ENCODE measurements around the gene EPB41L1. TPM values are rescaled to one million over a fixed set of nuclear protein-coding genes. Genes with fewer than 3 reads are reported as not detected.

EPB41L1 gene
- polyA plus RNA-seq, 1 donor from 2014 or later, result 0.83 TPM

DNA sequence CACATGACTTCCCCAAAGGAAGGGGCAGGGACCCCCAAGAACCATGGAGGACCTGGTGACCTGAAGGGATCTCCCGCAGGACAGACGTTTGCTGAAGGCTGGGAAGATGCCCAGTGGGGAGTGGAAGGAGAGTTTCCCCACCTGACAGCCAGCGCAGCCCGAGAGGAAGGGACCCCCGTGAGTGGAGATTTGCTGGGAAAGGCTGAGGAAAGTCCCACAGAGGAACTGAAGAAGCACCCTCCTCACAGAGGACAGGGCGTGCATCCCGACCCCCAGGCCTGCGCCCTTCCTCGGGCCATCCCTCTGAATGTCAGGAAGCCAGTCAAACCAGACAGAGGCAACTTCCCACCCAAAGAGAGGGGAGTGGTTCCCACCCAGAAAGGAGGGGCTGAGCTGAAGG, 52.1 kb downstream of the EPB41L1 start:
- Mint-ChIP-seq H3K4me3 (peak overlapping the region in 1 of 4 donors; percentile 68), H3K4me1 (peaks cover 4 to 6% (median 4%) of the 10 kb centered on the region in 3 donors), H3K27me3 (peaks cover 17% of the 10 kb centered on the region), H3K9me3 (no peaks in the 10 kb centered on the region), H3K36me3 (no peaks in the 10 kb centered on the region), H3K27ac (no peak overlapping the region)

DNA sequence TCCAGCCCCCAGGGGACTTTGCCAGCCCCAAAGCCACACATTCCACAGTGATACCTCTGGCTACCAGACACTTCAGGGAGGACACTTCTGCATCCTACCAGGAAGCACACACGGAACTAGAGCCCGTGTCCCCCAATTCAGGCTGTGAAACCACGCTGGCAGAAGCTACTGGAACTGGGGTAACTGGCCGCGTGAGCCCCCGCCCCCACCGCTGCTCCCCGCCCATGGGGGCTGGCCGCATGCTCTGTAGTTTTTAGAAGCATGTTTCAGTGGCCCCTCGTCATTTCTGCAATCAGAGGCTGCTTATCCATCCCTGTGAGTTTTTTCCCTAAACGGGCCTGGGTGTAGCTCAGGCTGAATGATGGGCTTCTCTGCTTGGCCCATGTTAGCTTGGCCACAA, 53.1 kb downstream of the EPB41L1 start:
- H3K27me3 Mint-ChIP-seq, result peaks cover 17% of the 10 kb centered on the region
- H3K4me3 Mint-ChIP-seq, result no peak overlapping the region
- peaks cover 4 to 6% (median 4%) of the 10 kb centered on the region in 3 donors for H3K4me1 Mint-ChIP-seq
- H3K27ac Mint-ChIP-seq, result no peak overlapping the region
- H3K36me3 Mint-ChIP-seq, result no peaks in the 10 kb centered on the region
- no peaks in the 10 kb centered on the region for H3K9me3 Mint-ChIP-seq

DNA sequence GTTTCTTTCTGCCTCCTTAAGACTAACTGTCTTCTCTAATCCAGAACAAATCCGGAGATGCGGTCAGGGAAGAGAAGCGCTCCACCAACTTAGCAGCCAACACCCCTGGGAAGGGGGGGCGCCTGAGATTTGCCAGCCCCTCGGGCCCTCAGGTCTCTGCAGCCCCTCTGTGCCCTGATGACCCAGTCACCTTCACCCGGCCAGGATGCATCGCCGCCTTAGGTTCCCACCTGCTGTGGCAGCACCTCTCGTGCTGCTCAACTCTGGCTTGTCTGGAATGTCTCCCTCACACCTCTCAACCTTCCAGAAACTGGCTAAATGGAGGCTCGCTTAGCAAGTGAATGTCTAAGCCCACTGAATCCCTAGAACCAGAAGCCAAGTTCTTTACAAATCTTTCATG, 53.7 kb downstream of the EPB41L1 start:
- no peaks in the 10 kb centered on the region for H3K9me3 Mint-ChIP-seq
- no peak overlapping the region for H3K27ac Mint-ChIP-seq
- no peaks in the 10 kb centered on the region for H3K36me3 Mint-ChIP-seq
- H3K4me3 Mint-ChIP-seq, result no peak overlapping the region
- H3K4me1 Mint-ChIP-seq, result peaks cover under 1 to 1% (median under 1%) of the 10 kb centered on the region in 3 donors
- H3K27me3 Mint-ChIP-seq, result peaks cover 13% of the 10 kb centered on the region

DNA sequence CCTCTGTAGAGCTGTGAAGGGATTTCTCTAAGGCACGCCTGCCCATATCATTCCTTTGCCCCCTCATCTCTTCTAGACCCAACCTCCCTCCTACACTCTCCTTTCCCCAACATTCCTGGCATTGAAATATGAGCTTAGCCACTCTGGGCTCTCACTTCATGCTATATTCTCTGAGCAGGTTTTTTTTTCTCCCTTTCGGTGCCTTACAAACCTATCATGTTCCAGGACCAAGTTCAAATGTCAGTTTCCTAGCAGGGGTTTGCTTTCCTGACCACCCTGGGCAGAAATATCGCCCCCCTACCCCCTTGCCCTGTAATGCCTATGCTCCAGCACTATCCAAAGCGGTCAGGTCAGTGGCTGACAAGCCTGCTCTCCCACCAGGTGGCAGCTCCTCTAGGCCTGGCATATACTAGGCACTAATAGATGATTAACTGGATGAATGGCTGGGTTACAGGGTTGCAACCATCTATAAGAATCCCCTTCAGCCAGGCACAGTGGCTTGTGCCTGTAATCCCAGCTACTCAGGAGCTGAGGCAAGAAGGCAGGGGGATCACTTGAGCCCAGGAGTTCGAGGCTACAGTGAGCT, 56.0 kb downstream of the EPB41L1 start:
- H3K36me3 Mint-ChIP-seq, result no peaks in the 10 kb centered on the region
- H3K4me3 Mint-ChIP-seq, result no peak overlapping the region
- H3K9me3 Mint-ChIP-seq, result no peaks in the 10 kb centered on the region
- H3K27me3 Mint-ChIP-seq, result peaks cover 8% of the 10 kb centered on the region
- no peaks in the 10 kb centered on the region for H3K4me1 Mint-ChIP-seq
- H3K27ac Mint-ChIP-seq, result no peak overlapping the region

DNA sequence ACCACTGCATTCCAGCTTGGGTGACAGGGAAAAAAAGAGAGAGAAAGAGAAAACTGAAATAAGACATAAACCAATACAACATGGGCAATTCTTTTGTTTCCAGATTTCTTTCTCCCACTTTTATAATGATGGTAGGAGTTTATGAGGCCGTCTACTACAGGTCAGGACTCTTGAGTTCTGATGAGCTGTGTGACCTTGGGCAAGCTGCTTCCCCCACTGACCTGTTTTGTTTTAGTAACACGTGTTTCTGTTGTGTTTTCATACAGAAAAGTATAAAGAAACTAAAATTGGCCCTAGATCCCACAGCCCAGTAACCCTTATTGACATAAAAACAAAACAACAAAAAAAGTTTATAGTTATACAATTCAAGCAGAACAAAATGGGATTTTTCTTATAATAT, 58.8 kb downstream of the EPB41L1 start:
- H3K27ac Mint-ChIP-seq, result no peak overlapping the region
- no peaks in the 10 kb centered on the region for H3K36me3 Mint-ChIP-seq
- H3K27me3 Mint-ChIP-seq, result peaks cover 3% of the 10 kb centered on the region
- peaks cover 0 to 2% (median under 1%) of the 10 kb centered on the region in 3 donors for H3K4me1 Mint-ChIP-seq
- H3K4me3 Mint-ChIP-seq, result no peak overlapping the region
- no peaks in the 10 kb centered on the region for H3K9me3 Mint-ChIP-seq

DNA sequence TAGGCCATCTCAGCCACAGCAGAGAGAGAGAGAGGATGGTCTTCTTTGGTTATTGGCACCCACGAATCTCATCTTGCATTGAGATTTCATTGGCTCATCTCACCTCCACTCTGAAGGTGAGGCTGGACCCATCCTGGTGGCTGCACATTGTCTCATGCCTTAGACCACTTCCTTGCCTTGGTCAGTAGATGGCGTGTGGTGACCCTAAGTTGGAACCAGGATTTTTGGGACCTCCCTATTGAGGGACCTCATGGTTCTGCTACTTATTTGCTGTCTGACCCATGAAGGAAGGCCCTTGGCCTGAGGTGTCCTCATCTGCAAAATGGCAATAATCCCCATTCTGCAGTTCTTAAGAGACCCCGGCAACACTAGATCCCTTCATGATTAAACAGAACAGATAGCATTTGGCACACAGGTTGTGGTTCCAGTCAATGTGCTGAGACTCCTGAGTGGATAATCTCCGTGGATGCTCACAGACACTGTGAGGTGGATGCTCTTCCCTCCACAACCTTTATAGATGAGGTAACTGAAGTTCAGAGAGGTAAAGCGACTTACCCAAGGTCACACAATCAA, 60.2 kb downstream of the EPB41L1 start:
- Mint-ChIP-seq H3K4me3 (no peak overlapping the region), H3K4me1 (peaks cover 0 to 2% (median 2%) of the 10 kb centered on the region in 3 donors), H3K9me3 (no peaks in the 10 kb centered on the region), H3K27me3 (no peaks in the 10 kb centered on the region), H3K27ac (peak overlapping the region in 1 of 3 donors; percentile 39), H3K36me3 (no peaks in the 10 kb centered on the region)

DNA sequence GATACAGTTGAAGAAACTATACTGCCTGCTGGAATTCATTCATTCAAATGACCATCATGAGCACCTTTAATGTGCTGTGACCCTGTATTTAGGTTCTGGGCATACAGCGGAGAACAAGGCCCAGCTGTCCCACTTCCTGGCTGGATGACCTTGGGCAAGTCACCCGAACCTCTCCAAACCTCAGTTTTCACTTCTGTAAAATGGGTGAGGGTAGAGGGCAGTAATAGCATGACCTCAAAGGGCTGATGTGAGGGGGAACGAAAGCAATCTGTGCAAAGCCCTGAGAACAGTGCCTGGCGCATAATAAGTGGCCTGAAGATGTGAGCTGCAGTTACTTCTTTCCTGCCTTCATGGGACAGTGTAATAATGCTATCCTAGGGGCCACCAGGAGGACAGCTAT, 61.2 kb downstream of the EPB41L1 start:
- peaks cover 0 to 2% (median 2%) of the 10 kb centered on the region in 3 donors for H3K4me1 Mint-ChIP-seq
- H3K27ac Mint-ChIP-seq, result peak overlapping the region in 1 of 3 donors; percentile 2
- H3K4me3 Mint-ChIP-seq, result no peak overlapping the region

DNA sequence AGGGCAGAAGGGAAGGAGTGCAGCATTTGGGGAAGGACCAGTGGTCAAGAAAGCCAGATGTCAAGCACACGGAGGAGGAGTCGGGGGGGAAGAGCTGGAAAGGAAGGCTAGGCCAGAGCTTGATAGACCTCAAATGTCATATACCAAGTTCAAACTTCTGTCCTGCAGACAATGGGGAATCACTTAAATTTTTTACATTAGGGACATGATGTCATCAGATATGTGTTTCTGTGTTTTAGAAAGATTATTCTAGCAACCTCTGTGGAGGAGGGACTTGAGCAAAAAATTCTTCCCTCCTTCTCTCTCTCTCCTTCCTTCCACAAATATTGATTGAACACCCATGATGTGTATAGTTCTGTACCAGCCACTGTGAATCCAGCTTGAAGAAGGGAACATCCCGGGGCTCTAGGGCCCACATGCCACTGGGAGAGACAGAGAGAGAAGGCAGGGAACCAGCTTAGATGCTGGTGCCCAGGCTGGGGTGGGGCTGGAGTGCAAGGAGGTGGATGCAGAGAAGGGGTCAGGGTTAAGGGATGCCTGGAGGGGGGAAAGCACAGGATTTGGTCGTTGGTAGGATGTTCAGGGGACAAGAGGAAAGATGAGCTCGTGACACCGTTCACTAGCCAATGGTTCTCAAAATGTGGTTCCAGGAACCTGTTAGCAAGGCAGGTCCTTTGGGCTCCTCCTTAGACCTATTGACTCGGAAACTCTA, 61.9 kb downstream of the EPB41L1 start:
- Mint-ChIP-seq H3K4me1 (peaks cover 0 to 2% (median 2%) of the 10 kb centered on the region in 3 donors), H3K4me3 (no peak overlapping the region), H3K27ac (no peak overlapping the region), H3K27me3 (no peaks in the 10 kb centered on the region), H3K36me3 (no peaks in the 10 kb centered on the region), H3K9me3 (no peaks in the 10 kb centered on the region)

More for the DNA sequence above, 61.2 kb downstream of the EPB41L1 start:
- H3K27me3 Mint-ChIP-seq, result no peaks in the 10 kb centered on the region
- no peaks in the 10 kb centered on the region for H3K36me3 Mint-ChIP-seq
- H3K9me3 Mint-ChIP-seq, result no peaks in the 10 kb centered on the region

DNA sequence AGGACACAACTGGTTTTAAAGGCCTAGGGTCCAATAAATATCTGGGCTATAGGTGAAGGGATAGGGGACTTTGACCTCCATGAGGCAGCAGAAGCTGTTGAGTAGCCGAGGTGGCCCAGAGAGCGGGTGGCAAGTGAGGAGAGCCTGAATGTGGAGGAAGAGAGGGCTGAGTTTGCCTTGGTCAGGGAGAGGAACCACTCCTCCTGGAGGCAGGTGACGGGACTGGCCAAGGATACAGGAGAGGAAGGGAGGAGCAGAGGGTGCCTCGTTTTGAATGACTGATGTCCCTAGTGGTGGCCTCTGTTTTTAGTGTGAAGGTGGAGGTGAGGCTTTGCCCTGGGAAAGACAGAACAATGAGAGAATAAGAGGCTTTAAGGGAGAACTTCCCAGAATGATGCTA, 62.7 kb downstream of the EPB41L1 start:
- H3K9me3 Mint-ChIP-seq, result no peaks in the 10 kb centered on the region
- H3K36me3 Mint-ChIP-seq, result no peaks in the 10 kb centered on the region
- H3K27ac Mint-ChIP-seq, result no peak overlapping the region
- peaks cover 0 to 2% (median 2%) of the 10 kb centered on the region in 3 donors for H3K4me1 Mint-ChIP-seq
- H3K4me3 Mint-ChIP-seq, result no peak overlapping the region
- no peaks in the 10 kb centered on the region for H3K27me3 Mint-ChIP-seq

DNA sequence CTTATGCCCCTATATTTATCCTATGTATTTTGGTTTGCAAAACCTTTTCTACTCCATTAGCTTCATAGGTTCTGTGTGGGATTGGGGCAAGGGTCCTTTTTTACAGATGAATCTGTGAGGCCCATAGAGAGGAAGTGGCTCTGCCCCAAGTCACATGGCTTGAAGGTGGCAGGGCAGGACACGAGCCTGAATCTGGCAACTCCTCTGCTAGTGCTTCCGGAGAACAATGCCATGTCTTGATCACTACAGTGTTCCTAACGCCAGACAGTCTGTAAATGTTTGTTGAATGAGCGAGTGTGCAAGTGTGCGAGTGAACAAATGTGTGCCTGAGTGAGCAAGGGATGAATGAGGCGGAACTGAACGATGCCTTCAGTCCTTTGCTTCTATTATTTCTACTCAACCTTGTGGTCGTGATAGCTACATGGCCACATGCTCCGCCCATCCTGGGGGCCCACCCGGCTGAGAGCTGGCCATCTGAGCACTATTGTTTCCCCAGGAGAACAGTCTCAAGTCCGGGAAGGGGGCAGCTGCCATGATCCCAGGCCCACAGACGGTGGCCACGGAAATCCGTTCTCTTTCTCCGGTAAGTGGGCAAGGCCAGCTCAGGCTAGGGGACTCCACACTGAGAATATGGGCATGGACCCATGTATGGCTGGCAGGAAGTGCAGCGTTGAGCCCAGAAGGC, 64.0 kb downstream of the EPB41L1 start:
- H3K9me3 Mint-ChIP-seq, result no peaks in the 10 kb centered on the region
- H3K36me3 Mint-ChIP-seq, result no peaks in the 10 kb centered on the region
- peaks cover 0 to 2% (median 2%) of the 10 kb centered on the region in 3 donors for H3K4me1 Mint-ChIP-seq
- H3K27ac Mint-ChIP-seq, result no peak overlapping the region
- no peak overlapping the region for H3K4me3 Mint-ChIP-seq
- H3K27me3 Mint-ChIP-seq, result no peaks in the 10 kb centered on the region

DNA sequence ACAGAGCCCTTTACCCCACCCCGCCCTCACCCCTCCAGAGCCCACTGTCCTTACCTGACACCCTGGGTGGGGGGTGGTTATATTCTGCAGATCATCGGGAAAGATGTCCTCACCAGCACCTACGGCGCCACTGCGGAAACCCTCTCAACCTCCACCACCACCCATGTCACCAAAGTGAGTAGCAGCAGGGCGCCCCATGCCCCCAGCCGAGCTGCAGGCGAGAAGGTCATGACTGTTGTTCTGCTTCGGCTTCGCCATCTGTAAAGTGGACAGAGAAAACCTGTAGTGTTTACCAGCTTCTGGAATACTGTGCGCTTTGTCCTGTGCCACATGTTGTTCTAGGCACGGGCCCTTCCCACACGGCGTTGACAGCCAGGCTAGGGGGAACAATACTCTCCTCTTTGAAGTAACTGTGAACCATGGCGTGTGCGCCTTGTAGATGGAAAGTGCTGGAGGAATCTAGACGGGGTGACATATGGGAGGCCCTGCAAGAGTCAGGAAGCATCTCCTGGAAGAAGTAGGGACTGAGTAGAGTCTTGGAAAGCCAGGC, 65.2 kb downstream of the EPB41L1 start:
- Mint-ChIP-seq H3K4me3 (no peak overlapping the region), H3K36me3 (no peaks in the 10 kb centered on the region), H3K9me3 (no peaks in the 10 kb centered on the region), H3K27ac (no peak overlapping the region), H3K4me1 (peaks cover 0 to 2% (median 2%) of the 10 kb centered on the region in 3 donors), H3K27me3 (no peaks in the 10 kb centered on the region)

DNA sequence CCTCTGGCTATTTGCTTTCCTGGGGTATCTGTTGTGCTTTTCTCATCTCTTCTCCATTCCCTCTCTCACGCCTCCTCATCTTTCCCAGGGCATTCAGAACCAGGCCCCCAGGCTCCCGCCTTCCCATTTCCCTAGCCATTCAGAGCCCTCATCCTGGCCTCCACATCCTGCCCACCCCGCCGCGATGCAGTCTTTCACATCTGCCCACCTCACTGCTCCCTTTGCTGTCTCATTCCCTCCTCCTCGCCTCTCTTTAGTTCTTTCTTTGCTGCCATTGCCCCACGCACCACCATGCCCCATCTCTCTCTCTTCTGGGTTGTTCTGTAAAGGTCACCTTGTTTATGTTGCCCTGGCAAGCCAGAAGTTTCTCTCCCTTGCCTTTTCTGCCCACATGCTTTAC, 71.1 kb downstream of the EPB41L1 start:
- no peak overlapping the region for H3K4me3 Mint-ChIP-seq
- no peak overlapping the region for H3K27ac Mint-ChIP-seq
- no peaks in the 10 kb centered on the region for H3K9me3 Mint-ChIP-seq
- H3K4me1 Mint-ChIP-seq, result no peaks in the 10 kb centered on the region
- no peaks in the 10 kb centered on the region for H3K36me3 Mint-ChIP-seq
- H3K27me3 Mint-ChIP-seq, result peaks cover 10% of the 10 kb centered on the region

DNA sequence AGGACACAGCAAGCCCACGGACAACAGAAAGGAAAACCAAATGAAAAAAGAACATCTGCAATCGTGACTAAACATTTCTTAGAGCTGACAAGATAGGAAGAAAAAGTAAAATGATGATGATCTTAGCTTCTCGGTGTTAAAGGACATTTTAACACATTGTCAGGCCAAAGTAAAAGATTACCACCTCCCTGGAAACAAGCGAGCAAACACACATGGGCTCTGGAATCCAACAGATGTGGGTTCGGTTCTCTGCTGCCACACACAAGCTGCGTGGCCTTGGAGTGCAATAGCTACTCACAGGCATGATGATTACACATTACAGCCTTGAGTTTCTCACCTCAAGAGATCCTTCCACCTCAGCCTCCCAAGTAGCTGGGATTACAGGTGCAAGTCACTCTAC, 74.2 kb downstream of the EPB41L1 start:
- H3K27ac Mint-ChIP-seq, result no peak overlapping the region

DNA sequence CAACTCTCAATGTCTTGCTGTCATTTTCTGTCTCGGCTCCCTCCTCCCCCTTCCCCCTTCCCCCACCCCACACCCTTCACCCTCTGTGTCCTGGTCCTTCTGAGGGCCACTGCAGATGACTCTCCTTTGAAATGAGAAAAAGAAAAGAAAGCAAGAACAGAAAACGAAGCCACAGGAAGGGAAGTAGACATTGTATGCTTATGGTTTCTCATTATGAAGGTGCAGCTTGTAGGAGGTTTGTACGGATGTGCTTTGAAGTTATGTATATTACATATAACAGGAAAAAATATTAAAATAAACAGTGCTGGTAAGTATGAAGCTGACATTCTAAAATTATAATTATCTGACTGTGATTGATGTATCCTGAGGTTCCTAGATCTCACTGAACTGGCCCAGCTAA, 75.5 kb downstream of the EPB41L1 start:
- H3K9me3 Mint-ChIP-seq, result no peaks in the 10 kb centered on the region
- H3K36me3 Mint-ChIP-seq, result no peaks in the 10 kb centered on the region
- H3K27ac Mint-ChIP-seq, result no peak overlapping the region
- no peak overlapping the region for H3K4me3 Mint-ChIP-seq
- peaks cover 10% of the 10 kb centered on the region for H3K27me3 Mint-ChIP-seq
- no peaks in the 10 kb centered on the region for H3K4me1 Mint-ChIP-seq

More for the DNA sequence above, 74.2 kb downstream of the EPB41L1 start:
- Mint-ChIP-seq H3K27me3 (peaks cover 11% of the 10 kb centered on the region), H3K36me3 (no peaks in the 10 kb centered on the region), H3K4me1 (no peaks in the 10 kb centered on the region), H3K4me3 (no peak overlapping the region), H3K9me3 (no peaks in the 10 kb centered on the region)

DNA sequence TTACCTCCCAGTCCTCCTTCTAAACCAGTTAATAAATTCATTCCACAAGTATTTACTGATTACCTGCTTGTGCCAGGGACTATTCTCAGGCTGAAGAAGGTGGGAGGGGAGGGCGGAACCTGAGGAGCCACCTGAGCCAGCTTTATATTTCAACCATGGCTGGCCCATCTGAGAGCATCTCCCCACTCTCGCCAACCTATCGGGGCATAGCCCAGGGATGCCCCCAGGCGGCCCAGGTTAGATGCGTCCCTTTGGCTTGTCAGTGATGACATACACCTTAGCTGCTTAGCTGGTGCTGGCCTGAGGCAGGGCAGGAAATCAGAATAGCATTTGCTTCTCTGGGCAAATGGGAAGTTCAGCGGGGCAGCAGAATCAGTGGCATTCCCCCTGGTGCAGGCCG, 76.8 kb downstream of the EPB41L1 start:
- Mint-ChIP-seq H3K9me3 (no peaks in the 10 kb centered on the region), H3K36me3 (no peaks in the 10 kb centered on the region), H3K27ac (no peak overlapping the region), H3K4me3 (no peak overlapping the region), H3K4me1 (peaks cover 4 to 6% (median 4%) of the 10 kb centered on the region in 3 donors), H3K27me3 (peaks cover 3% of the 10 kb centered on the region)

All from IgD-negative memory B cell (primary cell).